ENCODE data around the gene HERC4.
"Not testable (repeated sequence)": the region's sequence is repeated elsewhere in the genome, so short reads cannot be mapped to it uniquely, and the experiment has no call there.

The HERC4 gene

DNA sequence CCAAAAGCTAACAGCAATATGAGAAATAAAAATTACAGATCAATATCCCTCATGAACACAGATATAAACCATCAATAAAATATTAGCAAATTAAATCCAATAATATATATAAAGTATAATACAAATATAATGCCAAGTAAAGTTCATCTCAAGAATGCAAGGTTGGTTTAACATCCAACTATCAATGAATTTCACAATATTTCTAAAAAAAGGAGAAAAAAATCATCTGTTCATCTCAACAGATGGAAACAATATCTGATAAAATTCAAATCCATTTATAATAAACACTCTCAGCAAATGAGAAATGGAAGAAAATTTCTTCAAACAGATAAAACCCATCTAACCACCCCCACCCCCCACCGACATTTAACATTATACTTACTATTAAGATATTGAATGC is 103.8 kb downstream of the HERC4 start:
- H3K4me3 ChIP-seq, result no peak overlapping the region
- DNase-seq (ENCODE audit: low spot score), result no peak
- H3K27ac ChIP-seq, result no peak overlapping the region
- TF ChIP-seq CTCF (IDR thresholded peaks at IDR 0.05), result no peak

DNA sequence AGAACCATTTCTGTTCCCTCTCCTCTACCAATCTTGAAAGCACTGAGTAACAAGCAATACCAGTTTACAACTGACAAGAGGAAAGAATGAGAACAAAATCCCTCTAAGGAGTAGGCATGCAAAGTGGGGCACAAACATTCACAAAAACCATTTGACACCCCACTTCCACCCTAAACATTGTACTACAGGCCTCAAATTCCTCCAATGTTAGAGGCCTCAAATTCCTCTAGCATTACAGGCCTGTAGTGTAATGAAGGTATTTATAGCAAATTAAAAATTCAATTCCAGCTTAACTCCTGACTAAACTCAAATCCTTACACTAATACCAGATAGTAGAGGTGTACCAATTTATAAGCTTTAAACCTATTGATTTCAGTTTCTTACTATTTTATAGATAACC is 105.2 kb downstream of the HERC4 start:
- no peak for TF ChIP-seq CTCF (IDR thresholded peaks at IDR 0.05)
- no peak overlapping the region for H3K4me3 ChIP-seq
- no peak for DNase-seq (ENCODE audit: low spot score)
- no peak overlapping the region for H3K27ac ChIP-seq

DNA sequence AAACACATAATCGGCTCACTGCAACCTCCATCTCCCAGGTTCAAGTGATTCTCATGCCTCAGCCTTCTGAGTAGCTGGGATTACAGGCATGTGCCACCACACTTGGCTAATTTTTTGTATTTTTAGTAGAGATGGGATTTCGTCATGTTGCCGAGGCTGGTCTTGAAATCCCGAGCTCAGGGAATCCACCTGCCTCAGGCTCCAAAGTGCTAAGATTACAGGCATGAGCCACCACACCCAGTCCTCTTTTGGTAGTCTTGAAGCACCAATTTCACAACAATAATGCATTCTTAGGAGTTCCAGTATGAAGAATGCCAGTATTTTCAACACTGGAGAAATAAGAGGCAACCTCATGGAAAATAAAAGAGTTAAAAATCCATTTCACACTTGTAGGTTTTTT is 109.0 kb downstream of the HERC4 start:
- H3K4me3 ChIP-seq; DNase-seq (ENCODE audit: low spot score); H3K27ac ChIP-seq: not testable (repeated sequence)

DNA sequence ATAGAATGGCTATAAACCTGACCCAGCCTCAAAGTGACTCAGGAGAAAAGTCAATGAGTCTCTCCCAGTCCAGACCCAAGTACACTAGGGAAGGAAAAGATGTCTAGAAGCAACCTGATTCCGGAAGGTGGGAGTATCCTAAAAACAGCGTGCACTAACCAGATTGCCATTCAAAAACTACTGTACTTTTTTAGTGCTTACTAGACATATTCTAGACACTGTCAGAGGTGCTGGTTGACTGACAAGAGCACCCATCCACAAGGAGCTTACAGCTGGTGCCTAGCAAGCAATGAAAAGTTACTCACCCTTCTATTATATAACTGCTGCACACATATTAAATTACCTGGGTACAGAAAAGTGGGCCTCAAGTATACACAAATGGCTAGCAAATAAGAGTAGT is 109.6 kb downstream of the HERC4 start:
- Histone ChIP-seq H3K27ac (no peak overlapping the region), H3K4me3 (no peak overlapping the region)
- no peak for DNase-seq (ENCODE audit: low spot score)
- no peak for TF ChIP-seq CTCF (IDR thresholded peaks at IDR 0.05)

DNA sequence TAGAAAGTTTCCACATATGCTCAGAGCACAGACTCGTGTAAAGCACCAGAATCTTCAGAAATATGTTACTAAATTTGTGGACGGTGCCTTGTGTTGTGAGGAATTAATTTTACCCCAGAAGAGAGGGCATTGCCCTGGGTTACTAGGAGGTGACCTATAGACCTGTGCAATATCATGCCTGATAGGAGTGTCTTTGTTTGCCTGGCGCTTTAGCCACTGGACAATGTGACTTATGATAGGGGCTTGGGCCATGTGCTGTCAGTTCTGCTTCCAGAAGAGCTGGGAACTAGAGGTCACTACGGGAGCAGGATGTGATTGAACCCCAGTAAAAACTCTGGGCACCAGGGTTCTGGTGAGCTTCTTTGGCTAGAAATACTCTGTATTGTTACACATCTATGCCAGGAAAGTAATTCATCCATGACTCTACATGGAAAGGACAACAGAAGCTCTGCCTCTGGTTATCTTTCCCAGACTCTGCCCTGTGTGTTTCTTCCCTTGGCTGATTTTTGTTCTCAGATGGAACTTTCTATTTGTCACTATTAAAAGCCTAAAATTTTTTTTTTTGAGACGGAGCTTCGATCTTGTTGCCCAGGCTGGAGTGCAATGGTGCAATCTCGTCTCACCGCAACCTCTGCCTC is 115.1 kb downstream of the HERC4 start:
- no peak for DNase-seq (ENCODE audit: low spot score)
- no peak overlapping the region for H3K4me3 ChIP-seq
- TF ChIP-seq CTCF (IDR thresholded peaks at IDR 0.05), result no peak
- H3K27ac ChIP-seq, result no peak overlapping the region

DNA sequence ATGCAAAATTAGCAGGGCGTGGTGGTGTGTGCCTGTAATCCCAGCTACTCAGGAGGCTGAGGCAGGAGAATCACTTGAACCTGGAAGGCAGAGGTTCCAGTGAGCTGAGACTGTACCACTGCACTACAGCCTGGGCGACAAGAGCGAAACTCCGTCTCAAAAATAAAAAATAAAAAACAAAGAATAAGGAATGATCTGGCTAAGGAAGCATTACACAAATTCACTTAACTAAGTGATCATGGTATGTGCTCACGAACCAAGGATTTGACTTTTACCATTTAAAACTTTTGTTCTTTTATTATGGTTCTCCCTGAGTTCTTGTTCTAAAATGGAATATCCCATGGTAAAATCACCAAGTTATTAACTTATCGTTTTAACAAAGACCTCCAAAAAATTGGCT is 119.5 kb downstream of the HERC4 start:
- no peak for DNase-seq (ENCODE audit: low spot score)
- no peak overlapping the region for H3K27ac ChIP-seq
- TF ChIP-seq CTCF (IDR thresholded peaks at IDR 0.05), result no peak

GRCh38 chr10:67943917-67944316 is 131.2 kb downstream of the HERC4 start:
- DNase-seq (ENCODE audit: low spot score), result no peak
- no peak overlapping the region for H3K4me3 ChIP-seq
- H3K27ac ChIP-seq, result no peak overlapping the region
- TF ChIP-seq CTCF (IDR thresholded peaks at IDR 0.05), result no peak

More for the DNA sequence above, 119.5 kb downstream of the HERC4 start:
- no peak overlapping the region for H3K4me3 ChIP-seq

DNA sequence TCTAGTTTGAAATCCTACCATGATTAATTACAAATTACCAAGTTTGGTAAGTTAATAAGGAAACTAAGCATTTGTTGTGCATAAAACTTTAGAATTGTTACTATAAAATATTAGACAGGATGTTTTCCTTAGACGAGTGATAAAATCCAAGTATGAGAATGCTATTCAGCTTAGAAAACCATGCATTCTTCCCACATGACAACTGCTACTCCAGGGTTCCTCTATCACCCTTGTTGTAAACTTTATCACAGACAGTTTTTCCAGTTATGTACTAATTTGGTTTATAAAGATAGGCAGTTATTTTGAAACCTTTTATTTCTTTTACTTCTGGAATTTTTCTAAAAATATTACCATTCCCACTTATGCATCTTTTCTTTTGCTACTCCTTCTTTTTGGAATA is 138.7 kb downstream of the HERC4 start:
- TF ChIP-seq CTCF (IDR thresholded peaks at IDR 0.05), result no peak
- DNase-seq (ENCODE audit: low spot score), result no peak
- Histone ChIP-seq H3K4me3 (no peak overlapping the region), H3K27ac (no peak overlapping the region)

Measured in coronary artery (tissue), 2 donors.